ENCODE data around the gene ATP11A. TPM values are rescaled to one million over a fixed set of nuclear protein-coding genes. Genes with fewer than 3 reads are reported as not detected.

ATP11A gene
- total RNA-seq, 4 donors from 2014 or later, result 18.6 to 30.3 (median 26.8) TPM

- TF ChIP-seq CTCF (IDR thresholded peaks at IDR 0.05; ENCODE audit: low read depth), result no peak
Measured at GRCh38 chr13:112783978-112784371, 94.1 kb downstream of the ATP11A start.

GRCh38 chr13:112784811-112785482, 95.1 kb downstream of the ATP11A start:
- TF ChIP-seq CTCF (IDR thresholded peaks at IDR 0.05; ENCODE audit: low read depth), result no peak

- TF ChIP-seq CTCF (IDR thresholded peaks at IDR 0.05; ENCODE audit: low read depth), result no peak
Measured at GRCh38 chr13:112785483-112785856, 95.6 kb downstream of the ATP11A start.

- TF ChIP-seq CTCF (IDR thresholded peaks at IDR 0.05; ENCODE audit: low read depth), result no peak
Measured at GRCh38 chr13:112790735-112791641, 101.2 kb downstream of the ATP11A start.

GRCh38 chr13:112791663-112792440, 102.0 kb downstream of the ATP11A start:
- no peak for TF ChIP-seq CTCF (IDR thresholded peaks at IDR 0.05; ENCODE audit: low read depth)

GRCh38 chr13:112792511-112792910, 102.7 kb downstream of the ATP11A start:
- TF ChIP-seq CTCF (IDR thresholded peaks at IDR 0.05; ENCODE audit: low read depth), result no peak
